ENCODE data around the gene LRRC7. TPM values are rescaled to one million over a fixed set of nuclear protein-coding genes. Genes with fewer than 3 reads are reported as not detected.

The LRRC7 gene
- total RNA-seq, 2 experiments from 2014 or later, result 0.14 to 0.20 TPM

- Histone ChIP-seq H3K9me3 (ENCODE audit: control insufficient read depth in 1 of 2, insufficient read depth in 1 of 2, low read length in 2 of 2) (no peaks in the 10 kb centered on the region), H3K27me3 (ENCODE audit: control insufficient read depth in 1 of 2, insufficient read depth in 2 of 2, low read length in 2 of 2) (no peaks in the 10 kb centered on the region), H3K4me3 (ENCODE audit: low read length) (no peak overlapping the region), H3K36me3 (ENCODE audit: insufficient read depth, low read length) (no peaks in the 10 kb centered on the region), H3K27ac (ENCODE audit: low read depth in 1 of 2, low read length in 2 of 2) (no peak overlapping the region), H3K4me1 (ENCODE audit: insufficient read depth, low read length) (no peaks in the 10 kb centered on the region)
- CTCF ChIA-PET, result no interaction called here
- intact Hi-C loops (cut with DNase I, micrococcal nuclease), result no loop called here
- Mint-ChIP-seq H3K36me3 (ENCODE audit: low read depth) (no peaks in the 10 kb centered on the region), H3K27ac (no peak overlapping the region), H3K9me3 (peaks cover 6% of the 10 kb centered on the region), H3K4me3 (no peak overlapping the region), H3K27me3 (no peaks in the 10 kb centered on the region), H3K4me1 (ENCODE audit: low read depth) (no peaks in the 10 kb centered on the region)
- POLR2A ChIA-PET, result no interaction called here
- ATAC-seq (ENCODE audit: poor library complexity) (no peak), DNase-seq (no peak)
- TF ChIP-seq CTCF (IDR thresholded peaks at IDR 0.05), result no peak
Measured at GRCh38 chr1:69940816-69941215, 373.1 kb downstream of the LRRC7 start.

GRCh38 chr1:69943030-69943429 lies 375.3 kb downstream of the LRRC7 start:
- Histone ChIP-seq H3K27me3 (ENCODE audit: control insufficient read depth in 1 of 2, insufficient read depth in 2 of 2, low read length in 2 of 2) (no peaks in the 10 kb centered on the region), H3K27ac (ENCODE audit: low read depth in 1 of 2, low read length in 2 of 2) (no peak overlapping the region), H3K4me3 (ENCODE audit: low read length) (no peak overlapping the region), H3K4me1 (ENCODE audit: insufficient read depth, low read length) (no peaks in the 10 kb centered on the region), H3K36me3 (ENCODE audit: insufficient read depth, low read length) (no peaks in the 10 kb centered on the region), H3K9me3 (ENCODE audit: control insufficient read depth in 1 of 2, insufficient read depth in 1 of 2, low read length in 2 of 2) (no peaks in the 10 kb centered on the region)
- ChIA-PET POLR2A (no interaction called here), CTCF (no interaction called here)
- Mint-ChIP-seq H3K27ac (no peak overlapping the region), H3K27me3 (no peaks in the 10 kb centered on the region), H3K4me3 (no peak overlapping the region), H3K9me3 (peaks cover 8% of the 10 kb centered on the region), H3K4me1 (ENCODE audit: low read depth) (no peaks in the 10 kb centered on the region), H3K36me3 (ENCODE audit: low read depth) (no peaks in the 10 kb centered on the region)
- intact Hi-C loops (cut with DNase I, micrococcal nuclease), result no loop called here
- ATAC-seq (ENCODE audit: poor library complexity) (no peak), DNase-seq (no peak)
- TF ChIP-seq CTCF (IDR thresholded peaks at IDR 0.05), result no peak

- TF ChIP-seq CTCF (IDR thresholded peaks at IDR 0.05), result no peak
- no peaks in the 10 kb centered on the region for H3K36me3 ChIP-seq (ENCODE audit: insufficient read depth, low read length)
- DNase-seq (no peak), ATAC-seq (ENCODE audit: poor library complexity) (no peak)
- no peaks in the 10 kb centered on the region for H3K27me3 ChIP-seq (ENCODE audit: control insufficient read depth in 1 of 2, insufficient read depth in 2 of 2, low read length in 2 of 2)
- Mint-ChIP-seq H3K27ac (no peak overlapping the region), H3K27me3 (no peaks in the 10 kb centered on the region), H3K4me1 (ENCODE audit: low read depth) (no peaks in the 10 kb centered on the region), H3K9me3 (peaks cover 8% of the 10 kb centered on the region), H3K36me3 (ENCODE audit: low read depth) (no peaks in the 10 kb centered on the region), H3K4me3 (no peak overlapping the region)
- H3K4me1 ChIP-seq (ENCODE audit: insufficient read depth, low read length), result no peaks in the 10 kb centered on the region
- H3K4me3 ChIP-seq (ENCODE audit: low read length), result no peak overlapping the region
- H3K27ac ChIP-seq (ENCODE audit: low read depth in 1 of 2, low read length in 2 of 2), result no peak overlapping the region
- peaks cover 0 to 3% of the 10 kb centered on the region in 2 experiments for H3K9me3 ChIP-seq (ENCODE audit: control insufficient read depth in 1 of 2, insufficient read depth in 1 of 2, low read length in 2 of 2)
- POLR2A ChIA-PET, result no interaction called here
- CTCF ChIA-PET, result no interaction called here
- intact Hi-C loops (cut with DNase I, micrococcal nuclease), result no loop called here
Measured at GRCh38 chr1:69946935-69947334, 379.2 kb downstream of the LRRC7 start.

Data from CD4-positive, alpha-beta T cell (primary cell).